Astrocyte (in vitro differentiated cells and primary cell): ENCODE results near the gene SLIT3. TPM values are rescaled to one million over a fixed set of nuclear protein-coding genes. Genes with fewer than 3 reads are reported as not detected.

ENCODE experiments used
- DNase-seq: peaks from one replicate; pipeline ENCODE4 v3.0.0-alpha.2; 2010; ENCODE audit warnings: low read depth
- FAIRE-seq: peaks from 2 replicates; lab custom pipeline; 2011; peaks lifted over from hg19 to GRCh38; lab: Jason Lieb, UNC
- H2AFZ ChIP-seq: 2 replicates; pipeline ENCODE4 v1.6.0; 2012; ENCODE audit warnings: low read depth, low read length, inconsistent platforms
- H3K27ac ChIP-seq: 2 replicates; pipeline ENCODE4 v1.5.1; 2011; ENCODE audit warnings: low read depth, low read length, inconsistent platforms
- H3K27me3 ChIP-seq: 2 replicates; pipeline ENCODE4 v1.6.0; 2011; ENCODE audit warnings: low read length, inconsistent platforms; ENCODE audit not compliant: insufficient read depth
- H3K36me3 ChIP-seq: 2 replicates; pipeline ENCODE4 v1.5.1; 2011; ENCODE audit warnings: low read length, inconsistent platforms; ENCODE audit not compliant: insufficient read depth
- H3K4me1 ChIP-seq: 2 replicates; pipeline ENCODE4 v1.5.1; 2011; ENCODE audit warnings: low read length, inconsistent platforms; ENCODE audit not compliant: insufficient read depth
- H3K4me2 ChIP-seq: 2 replicates; pipeline ENCODE4 v1.6.0; 2012; ENCODE audit warnings: low read length, inconsistent platforms
- H3K4me3 ChIP-seq: 2 replicates; pipeline ENCODE4 v1.5.1; 2011; ENCODE audit warnings: low read depth, mild to moderate bottlenecking, low read length, inconsistent platforms; ENCODE audit not compliant: insufficient read depth
- H3K79me2 ChIP-seq: 2 replicates; pipeline ENCODE4 v1.6.0; 2012; ENCODE audit warnings: mild to moderate bottlenecking, low read length, inconsistent platforms; ENCODE audit not compliant: insufficient read depth
- H3K9ac ChIP-seq: 2 replicates; pipeline ENCODE4 v1.6.0; 2012; ENCODE audit warnings: mild to moderate bottlenecking, low read length, inconsistent platforms
- H3K9me3 ChIP-seq: 2 replicates; pipeline ENCODE4 v1.5.1; 2012; ENCODE audit warnings: low read depth, mild to moderate bottlenecking, low read length, inconsistent platforms; ENCODE audit not compliant: insufficient read depth
- H4K20me1 ChIP-seq: 2 replicates; pipeline ENCODE4 v1.6.0; 2012; ENCODE audit warnings: low read length, inconsistent platforms; ENCODE audit not compliant: insufficient read depth
- H3K27ac Mint-ChIP-seq: one replicate; pipeline ENCODE4 v1.8.0; 2021; ENCODE audit warnings: mild to moderate bottlenecking, mixed read lengths; ENCODE audit not compliant: unreplicated experiment
- H3K27me3 Mint-ChIP-seq: one replicate; pipeline ENCODE4 v1.8.0; 2021; ENCODE audit warnings: low read depth, mixed read lengths; ENCODE audit not compliant: unreplicated experiment
- H3K36me3 Mint-ChIP-seq: one replicate; pipeline ENCODE4 v1.8.0; 2021; ENCODE audit warnings: low read depth, mixed read lengths; ENCODE audit not compliant: unreplicated experiment
- H3K4me1 Mint-ChIP-seq: one replicate; pipeline ENCODE4 v1.8.0; 2021; ENCODE audit warnings: low read depth, mixed read lengths; ENCODE audit not compliant: unreplicated experiment
- H3K4me3 Mint-ChIP-seq: one replicate; pipeline ENCODE4 v1.8.0; 2021; ENCODE audit warnings: mild to moderate bottlenecking, moderate library complexity, mixed read lengths; ENCODE audit not compliant: unreplicated experiment
- H3K9me3 Mint-ChIP-seq: one replicate; pipeline ENCODE4 v1.8.0; 2021; ENCODE audit warnings: mild to moderate bottlenecking, mixed read lengths; ENCODE audit not compliant: unreplicated experiment
- EZH2 ChIP-seq: IDR thresholded peaks from 2 replicates; pipeline ENCODE4 v1.6.1; 2012; ENCODE audit warnings: mild to moderate bottlenecking, low read length, inconsistent platforms; ENCODE audit not compliant: insufficient read depth
- total RNA-seq: library from RNA; stranded (reverse); gene quantifications from 2 replicates; pipeline ENCODE4 v1.2.1, GENCODE V29; 2021
- TF ChIP-seq, protein P1 (sequence below): IDR thresholded peaks from 2 replicates; pipeline ENCODE4 v1.5.1; 2011; ENCODE audit warnings: low read depth, mild to moderate bottlenecking, inconsistent platforms, low read length, moderate library complexity; ENCODE audit not compliant: insufficient read depth

The SLIT3 gene
- total RNA-seq, 1 donor from 2014 or later, result 20.7 TPM

- Mint-ChIP-seq H3K4me3 (no peak overlapping the region), H3K27me3 (peaks cover 17% of the 10 kb centered on the region), H3K9me3 (no peaks in the 10 kb centered on the region), H3K36me3 (no peaks in the 10 kb centered on the region), H3K4me1 (peaks cover 16% of the 10 kb centered on the region), H3K27ac (no peak overlapping the region)
- no peaks in the 10 kb centered on the region for H3K36me3 ChIP-seq
- no peak for TF ChIP-seq EZH2
- TF ChIP-seq, protein P1, sequence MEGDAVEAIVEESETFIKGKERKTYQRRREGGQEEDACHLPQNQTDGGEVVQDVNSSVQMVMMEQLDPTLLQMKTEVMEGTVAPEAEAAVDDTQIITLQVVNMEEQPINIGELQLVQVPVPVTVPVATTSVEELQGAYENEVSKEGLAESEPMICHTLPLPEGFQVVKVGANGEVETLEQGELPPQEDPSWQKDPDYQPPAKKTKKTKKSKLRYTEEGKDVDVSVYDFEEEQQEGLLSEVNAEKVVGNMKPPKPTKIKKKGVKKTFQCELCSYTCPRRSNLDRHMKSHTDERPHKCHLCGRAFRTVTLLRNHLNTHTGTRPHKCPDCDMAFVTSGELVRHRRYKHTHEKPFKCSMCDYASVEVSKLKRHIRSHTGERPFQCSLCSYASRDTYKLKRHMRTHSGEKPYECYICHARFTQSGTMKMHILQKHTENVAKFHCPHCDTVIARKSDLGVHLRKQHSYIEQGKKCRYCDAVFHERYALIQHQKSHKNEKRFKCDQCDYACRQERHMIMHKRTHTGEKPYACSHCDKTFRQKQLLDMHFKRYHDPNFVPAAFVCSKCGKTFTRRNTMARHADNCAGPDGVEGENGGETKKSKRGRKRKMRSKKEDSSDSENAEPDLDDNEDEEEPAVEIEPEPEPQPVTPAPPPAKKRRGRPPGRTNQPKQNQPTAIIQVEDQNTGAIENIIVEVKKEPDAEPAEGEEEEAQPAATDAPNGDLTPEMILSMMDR, result no peak
- no peaks in the 10 kb centered on the region for H3K4me1 ChIP-seq
- no peak overlapping the region for H3K4me3 ChIP-seq
- peak; percentile 22 for DNase-seq
- no peak overlapping the region for H3K4me2 ChIP-seq
- no peaks in the 10 kb centered on the region for H3K79me2 ChIP-seq
- no peaks in the 10 kb centered on the region for H4K20me1 ChIP-seq
- no peak overlapping the region for H3K27ac ChIP-seq
- no peak overlapping the region for H3K9ac ChIP-seq
- H3K27me3 ChIP-seq, result peaks cover 7% of the 10 kb centered on the region
- H3K9me3 ChIP-seq, result no peaks in the 10 kb centered on the region
- no peak for FAIRE-seq
- no peak overlapping the region for H2AFZ ChIP-seq
Measured at GRCh38 chr5:168916852-168917251, 384.1 kb downstream of the SLIT3 start.

- H2AFZ ChIP-seq, result no peak overlapping the region
- no peak overlapping the region for H3K9ac ChIP-seq
- H3K27me3 ChIP-seq, result peaks cover 7% of the 10 kb centered on the region
- TF ChIP-seq EZH2, result no peak
- TF ChIP-seq, protein P1, result no peak
- H3K9me3 ChIP-seq, result no peaks in the 10 kb centered on the region
- H3K4me1 ChIP-seq, result no peaks in the 10 kb centered on the region
- no peaks in the 10 kb centered on the region for H4K20me1 ChIP-seq
- no peak overlapping the region for H3K4me3 ChIP-seq
- FAIRE-seq (no peak), DNase-seq (no peak)
- Mint-ChIP-seq H3K9me3 (no peaks in the 10 kb centered on the region), H3K27me3 (peaks cover 15% of the 10 kb centered on the region), H3K4me3 (no peak overlapping the region), H3K27ac (no peak overlapping the region), H3K4me1 (peaks cover 16% of the 10 kb centered on the region), H3K36me3 (no peaks in the 10 kb centered on the region)
- no peaks in the 10 kb centered on the region for H3K79me2 ChIP-seq
- H3K27ac ChIP-seq, result no peak overlapping the region
- no peaks in the 10 kb centered on the region for H3K36me3 ChIP-seq
- H3K4me2 ChIP-seq, result no peak overlapping the region
Measured at GRCh38 chr5:168916266-168916665, 384.7 kb downstream of the SLIT3 start.

DNA sequence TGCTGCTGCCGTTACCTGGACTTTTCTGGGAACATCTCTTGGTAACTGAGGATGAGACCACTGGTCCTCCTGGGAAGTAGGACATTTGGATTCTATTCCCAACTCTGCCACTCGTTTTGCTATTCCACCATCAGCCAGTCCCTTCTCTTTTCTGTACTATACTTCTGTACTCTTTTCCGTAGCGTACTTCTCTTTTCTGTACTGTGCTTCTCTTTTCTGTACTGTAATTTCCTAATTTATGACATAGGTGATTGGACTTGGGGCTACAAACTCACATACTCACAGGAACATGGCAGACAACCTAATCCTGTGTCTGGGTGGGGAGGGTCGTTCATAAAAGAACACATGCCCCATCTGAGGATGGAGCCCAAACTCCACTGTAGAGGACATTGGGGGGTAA lies 386.4 kb downstream of the SLIT3 start:
- H3K27me3 Mint-ChIP-seq, result no peaks in the 10 kb centered on the region
- H3K36me3 Mint-ChIP-seq, result no peaks in the 10 kb centered on the region
- no peak overlapping the region for H2AFZ ChIP-seq
- no peaks in the 10 kb centered on the region for H3K9me3 ChIP-seq
- H3K27ac ChIP-seq, result no peak overlapping the region
- no peaks in the 10 kb centered on the region for H3K36me3 ChIP-seq
- TF ChIP-seq, protein P1, result no peak
- no peak for TF ChIP-seq EZH2
- no peaks in the 10 kb centered on the region for H3K4me1 ChIP-seq
- H3K4me3 ChIP-seq, result no peak overlapping the region
- no peak overlapping the region for H3K9ac ChIP-seq
- H3K27ac Mint-ChIP-seq, result no peak overlapping the region
- H3K4me1 Mint-ChIP-seq, result peaks cover 17% of the 10 kb centered on the region
- FAIRE-seq (no peak), DNase-seq (no peak)
- no peaks in the 10 kb centered on the region for H3K79me2 ChIP-seq
- no peaks in the 10 kb centered on the region for H3K27me3 ChIP-seq
- H3K9me3 Mint-ChIP-seq, result no peaks in the 10 kb centered on the region
- no peak overlapping the region for H3K4me3 Mint-ChIP-seq
- H3K4me2 ChIP-seq, result no peak overlapping the region
- no peaks in the 10 kb centered on the region for H4K20me1 ChIP-seq
